Keratinocyte (primary cell): Measurements from ENCODE around the gene CSNK1G1. TPM values are rescaled to one million over a fixed set of nuclear protein-coding genes. Genes with fewer than 3 reads are reported as not detected.

Source experiments
- DNase-seq: peaks from one replicate; pipeline ENCODE4 v3.0.0-alpha.2; 2011; ENCODE audit warnings: low read depth, missing footprints, low spot score
- FAIRE-seq: peaks from 2 replicates; lab custom pipeline; 2011; peaks lifted over from hg19 to GRCh38; lab: Jason Lieb, UNC
- H2AFZ ChIP-seq: 2 replicates; pipeline ENCODE4 v1.6.0; 2012; ENCODE audit warnings: low read length, control low read depth, inconsistent platforms; ENCODE audit not compliant: control insufficient read depth
- H3K27ac ChIP-seq: 2 replicates; pipeline ENCODE4 v1.5.1; 2011; ENCODE audit warnings: low read length; ENCODE audit not compliant: control insufficient read depth, insufficient read depth
- H3K27me3 ChIP-seq: 3 replicates; pipeline ENCODE4 v1.6.0; 2011; ENCODE audit warnings: low read length; ENCODE audit not compliant: control insufficient read depth, insufficient read depth; ENCODE audit errors: extremely low read depth
- H3K36me3 ChIP-seq, 2 experiments: 2 replicates in 1 of 2; 3 replicates in 1 of 2; pipeline ENCODE4 v1.5.1; 2011; ENCODE audit warnings: low read length in 2 of 2, mild to moderate bottlenecking in 1 of 2; ENCODE audit not compliant: control insufficient read depth in 2 of 2, insufficient read depth in 2 of 2; ENCODE audit errors: extremely low read depth in 1 of 2
- H3K4me1 ChIP-seq: 3 replicates; pipeline ENCODE4 v1.5.1; 2011; ENCODE audit warnings: low read length; ENCODE audit not compliant: control insufficient read depth, insufficient read depth; ENCODE audit errors: extremely low read depth
- H3K4me2 ChIP-seq: 3 replicates; pipeline ENCODE4 v1.6.0; 2011; ENCODE audit warnings: low read depth, low read length; ENCODE audit not compliant: control insufficient read depth, insufficient read depth; ENCODE audit errors: extremely low read depth
- H3K4me3 ChIP-seq, 3 experiments: fragments of 200-600 bp in 1 of 3; sonication (generic) in 1 of 3; 2 replicates in 2 of 3; 3 replicates in 1 of 3; pipeline ENCODE4 v1.5.1; 2011 to 2016; ENCODE audit warnings: low read length in 3 of 3, mild to moderate bottlenecking in 3 of 3, control low read depth in 2 of 3, inconsistent platforms in 1 of 3, low read depth in 1 of 3, mixed read lengths in 1 of 3, mixed run types in 1 of 3, moderate library complexity in 1 of 3; ENCODE audit not compliant: control insufficient read depth in 2 of 3, insufficient read depth in 2 of 3; ENCODE audit errors: extremely low read depth in 1 of 3
- H3K79me2 ChIP-seq: 2 replicates; pipeline ENCODE4 v1.6.0; 2012; ENCODE audit warnings: low read length; ENCODE audit not compliant: control insufficient read depth, insufficient read depth
- H3K9ac ChIP-seq: 3 replicates; pipeline ENCODE4 v1.6.0; 2011; ENCODE audit warnings: low read length; ENCODE audit not compliant: control insufficient read depth, insufficient read depth; ENCODE audit errors: extremely low read depth
- H3K9me1 ChIP-seq: 3 replicates; pipeline ENCODE4 v1.6.0; 2011; ENCODE audit warnings: low read length; ENCODE audit not compliant: control insufficient read depth, insufficient read depth; ENCODE audit errors: extremely low read depth
- H3K9me3 ChIP-seq: 2 replicates; pipeline ENCODE4 v1.5.1; 2012; ENCODE audit warnings: low read depth, low read length; ENCODE audit not compliant: control insufficient read depth
- H4K20me1 ChIP-seq: 3 replicates; pipeline ENCODE4 v1.6.0; 2011; ENCODE audit warnings: low read length; ENCODE audit not compliant: control insufficient read depth, insufficient read depth; ENCODE audit errors: extremely low read depth
- EZH2 ChIP-seq: IDR thresholded peaks from one replicate; pipeline ENCODE4 v1.6.1; 2012; ENCODE audit warnings: inconsistent platforms, mild to moderate bottlenecking, low read length, moderate library complexity
- dilution Hi-C: fragments of 300-500 bp; cut with MboI; formaldehyde crosslinking; loops from one replicate; pipeline ENCODE4 v1.7.0; 2020; ENCODE audit warnings: low sequenced_read_pairs; ENCODE audit not compliant: extremely low pct_ligation_motif_present
- polyA plus RNA-seq, 5 experiments: library from polyadenylated mRNA; depleted of rRNA in 3 of 5; stranded (reverse) in 3 of 5; stranded (forward) in 1 of 5; unstranded in 1 of 5; fragments of >200 nt; gene quantifications; 1 replicate in 1 of 5; 2 replicates in 3 of 5; 3 replicates in 1 of 5; pipeline versions ENCODE4 v1.2.1 to v1.2.3, GENCODE V29; 2011 to 2012; ENCODE audit warnings: missing spikeins in 2 of 5, low read depth in 1 of 5, low replicate concordance in 1 of 5
- TF ChIP-seq, protein P1 (sequence below), 3 experiments: IDR thresholded peaks in 1 of 3; conservative IDR thresholded peaks in 1 of 3; optimal IDR thresholded peaks in 1 of 3; 2 replicates in 2 of 3; 3 replicates in 1 of 3; pipeline versions ENCODE3 to v1.5.1; 2011; ENCODE audit warnings: low read length in 3 of 3, mild to moderate bottlenecking in 3 of 3, moderate library complexity in 2 of 3, control low read depth in 1 of 3, inconsistent platforms in 1 of 3; ENCODE audit not compliant: insufficient read depth in 2 of 3; ENCODE audit errors: extremely low read depth in 1 of 3

CSNK1G1 gene
- polyA plus RNA-seq, 1 donor (not counting 4 experiments of a cell fraction or from before 2014, with no cell fraction given), result 28.9 TPM

DNA sequence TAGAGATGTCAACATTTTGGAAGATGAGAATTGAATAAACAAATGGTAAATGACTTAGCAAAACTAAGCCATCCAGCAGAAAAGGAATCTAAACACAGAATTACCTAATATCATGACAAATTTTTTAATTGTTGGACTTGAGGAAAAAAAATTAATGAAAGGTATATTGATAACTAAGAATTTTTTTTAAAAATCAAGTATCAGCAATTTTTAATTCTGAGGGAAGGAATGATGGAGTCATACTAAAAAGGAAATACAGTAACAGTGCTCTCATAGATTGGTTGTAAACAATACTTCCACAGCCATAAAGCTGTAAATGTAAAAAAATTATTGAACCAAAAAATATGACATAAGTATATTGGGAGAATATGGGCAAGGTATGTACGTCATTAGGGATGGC, 68.0 kb downstream of the CSNK1G1 start:
- no peak overlapping the region for H3K4me2 ChIP-seq
- peaks cover 3% of the 10 kb centered on the region for H4K20me1 ChIP-seq
- no peaks in the 10 kb centered on the region for H3K27me3 ChIP-seq
- H3K27ac ChIP-seq, result no peak overlapping the region
- no peak overlapping the region for H3K4me3 ChIP-seq
- no peaks in the 10 kb centered on the region for H3K4me1 ChIP-seq
- H2AFZ ChIP-seq, result no peak overlapping the region
- no peak overlapping the region for H3K9ac ChIP-seq
- no peaks in the 10 kb centered on the region for H3K9me3 ChIP-seq
- DNase-seq (no peak), FAIRE-seq (no peak)
- dilution Hi-C loops, result no loop called here
- TF ChIP-seq, protein P1, sequence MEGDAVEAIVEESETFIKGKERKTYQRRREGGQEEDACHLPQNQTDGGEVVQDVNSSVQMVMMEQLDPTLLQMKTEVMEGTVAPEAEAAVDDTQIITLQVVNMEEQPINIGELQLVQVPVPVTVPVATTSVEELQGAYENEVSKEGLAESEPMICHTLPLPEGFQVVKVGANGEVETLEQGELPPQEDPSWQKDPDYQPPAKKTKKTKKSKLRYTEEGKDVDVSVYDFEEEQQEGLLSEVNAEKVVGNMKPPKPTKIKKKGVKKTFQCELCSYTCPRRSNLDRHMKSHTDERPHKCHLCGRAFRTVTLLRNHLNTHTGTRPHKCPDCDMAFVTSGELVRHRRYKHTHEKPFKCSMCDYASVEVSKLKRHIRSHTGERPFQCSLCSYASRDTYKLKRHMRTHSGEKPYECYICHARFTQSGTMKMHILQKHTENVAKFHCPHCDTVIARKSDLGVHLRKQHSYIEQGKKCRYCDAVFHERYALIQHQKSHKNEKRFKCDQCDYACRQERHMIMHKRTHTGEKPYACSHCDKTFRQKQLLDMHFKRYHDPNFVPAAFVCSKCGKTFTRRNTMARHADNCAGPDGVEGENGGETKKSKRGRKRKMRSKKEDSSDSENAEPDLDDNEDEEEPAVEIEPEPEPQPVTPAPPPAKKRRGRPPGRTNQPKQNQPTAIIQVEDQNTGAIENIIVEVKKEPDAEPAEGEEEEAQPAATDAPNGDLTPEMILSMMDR (optimal IDR thresholded peaks at IDR 0.05 in 1 of 3, IDR thresholded peaks at IDR 0.05 in 1 of 3, conservative IDR thresholded peaks at IDR 0.05 in 1 of 3; ENCODE audit: extremely low read depth in 1 of 3, insufficient read depth in 2 of 3, low read length in 3 of 3), result no peak
- no peak for TF ChIP-seq EZH2
- H3K9me1 ChIP-seq, result peaks cover 2% of the 10 kb centered on the region
- H3K79me2 ChIP-seq, result peaks cover 70% of the 10 kb centered on the region
- H3K36me3 ChIP-seq, result no peaks in the 10 kb centered on the region

DNA sequence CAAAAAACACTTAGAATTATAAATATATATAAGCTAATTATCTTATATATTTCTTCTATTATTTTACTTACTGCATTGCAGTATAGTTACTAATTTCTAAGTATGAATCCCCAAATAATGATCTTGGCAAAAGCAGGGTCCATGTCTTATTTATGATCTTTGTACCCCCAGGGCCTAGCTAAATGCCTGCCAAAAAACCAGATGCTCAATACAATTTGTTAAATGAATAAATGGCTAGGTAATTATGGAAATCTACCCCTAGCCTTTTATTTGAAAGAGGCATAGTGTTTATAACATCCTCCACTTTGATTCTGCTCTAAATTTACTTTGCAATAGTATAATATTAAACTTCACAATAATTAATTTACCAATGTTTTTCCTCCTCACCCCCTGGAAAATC, 69.5 kb downstream of the CSNK1G1 start:
- no peak for DNase-seq
- H3K4me1 ChIP-seq, result no peaks in the 10 kb centered on the region
- no peak for FAIRE-seq
- dilution Hi-C loops, result no loop called here
- H3K36me3 ChIP-seq, result no peaks in the 10 kb centered on the region
- no peak overlapping the region for H3K9ac ChIP-seq
- no peaks in the 10 kb centered on the region for H3K9me3 ChIP-seq
- H4K20me1 ChIP-seq, result peaks cover 3% of the 10 kb centered on the region
- H3K9me1 ChIP-seq, result peaks cover 2% of the 10 kb centered on the region
- H3K27ac ChIP-seq, result no peak overlapping the region
- no peaks in the 10 kb centered on the region for H3K27me3 ChIP-seq
- peaks cover 68% of the 10 kb centered on the region for H3K79me2 ChIP-seq
- H3K4me3 ChIP-seq, result no peak overlapping the region
- H2AFZ ChIP-seq, result no peak overlapping the region
- no peak overlapping the region for H3K4me2 ChIP-seq
- TF ChIP-seq EZH2, result no peak
- TF ChIP-seq, protein P1 (optimal IDR thresholded peaks at IDR 0.05 in 1 of 3, IDR thresholded peaks at IDR 0.05 in 1 of 3, conservative IDR thresholded peaks at IDR 0.05 in 1 of 3; ENCODE audit: extremely low read depth in 1 of 3, insufficient read depth in 2 of 3, low read length in 3 of 3), result no peak
